HG03066 (cell line): ENCODE data around the gene NFE2L1.
"Not testable (repeated sequence)": the region's sequence is repeated elsewhere in the genome, so short reads cannot be mapped to it uniquely, and the experiment has no call there.

ENCODE experiments used
- ATAC-seq: cut with Tn5 transposase; IDR thresholded peaks from one replicate; pipeline ENCODE4 v1.9.1; 2021; ENCODE audit warnings: low read depth; ENCODE audit not compliant: unreplicated experiment

Gene NFE2L1

DNA sequence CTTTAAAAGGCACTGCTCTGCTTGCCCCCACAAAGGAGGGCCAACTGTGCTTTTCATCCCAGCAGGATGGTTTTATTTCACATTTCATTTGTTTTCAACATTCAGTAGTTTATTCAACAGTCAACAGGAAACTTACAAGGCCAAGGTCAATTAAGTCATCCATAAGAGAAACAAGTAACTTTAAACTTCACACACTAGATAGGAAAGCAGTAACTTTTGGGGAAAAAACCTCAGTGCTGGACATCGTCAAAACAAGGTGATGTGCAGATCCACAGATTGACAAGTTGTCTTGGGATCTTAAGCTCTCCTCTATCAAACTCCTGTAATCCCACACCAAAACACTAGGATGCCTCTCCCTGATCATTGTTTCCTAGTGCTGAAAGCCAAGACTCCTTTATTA, 18.5 kb downstream of the NFE2L1 start:
- ATAC-seq = no peak

DNA sequence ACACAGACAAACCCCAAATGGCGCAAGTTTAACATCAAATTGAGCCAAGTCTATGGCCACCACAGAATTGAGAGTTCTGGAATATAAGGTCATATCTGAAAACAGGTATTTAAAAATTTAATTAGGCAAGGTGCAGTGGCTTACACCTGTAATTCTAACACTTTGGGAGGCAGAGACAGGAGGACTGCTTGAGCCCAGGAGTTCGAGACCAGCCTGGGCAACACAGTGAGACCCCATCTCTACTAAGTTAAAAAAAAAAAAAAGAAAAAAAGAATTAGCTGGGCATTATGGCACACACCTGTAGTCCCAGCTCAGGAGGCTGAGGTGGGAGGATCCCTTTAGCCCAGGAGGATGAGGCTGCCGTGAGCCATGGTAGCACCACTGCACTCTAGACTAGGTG, 19.1 kb downstream of the NFE2L1 start:
- ATAC-seq = no peak

DNA sequence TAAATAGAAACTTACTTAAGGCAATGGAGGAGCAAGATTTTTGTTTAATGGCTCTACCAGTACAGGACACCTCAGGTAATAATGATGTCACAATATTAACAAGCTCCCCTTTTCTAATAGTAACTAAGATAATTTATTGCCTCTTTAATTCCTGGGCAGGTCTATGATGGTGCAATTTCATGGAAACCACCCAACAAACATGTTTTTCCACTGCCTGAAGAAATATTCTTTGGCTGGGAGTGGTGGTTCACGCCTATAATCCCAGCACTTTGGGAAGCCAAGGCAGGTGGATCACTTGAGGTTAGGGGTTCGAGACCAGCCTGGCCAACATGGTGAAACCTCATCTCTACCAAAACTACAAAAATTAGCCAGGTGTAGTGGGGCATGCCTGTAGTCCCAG, 19.6 kb downstream of the NFE2L1 start:
- ATAC-seq = not testable (repeated sequence)

DNA sequence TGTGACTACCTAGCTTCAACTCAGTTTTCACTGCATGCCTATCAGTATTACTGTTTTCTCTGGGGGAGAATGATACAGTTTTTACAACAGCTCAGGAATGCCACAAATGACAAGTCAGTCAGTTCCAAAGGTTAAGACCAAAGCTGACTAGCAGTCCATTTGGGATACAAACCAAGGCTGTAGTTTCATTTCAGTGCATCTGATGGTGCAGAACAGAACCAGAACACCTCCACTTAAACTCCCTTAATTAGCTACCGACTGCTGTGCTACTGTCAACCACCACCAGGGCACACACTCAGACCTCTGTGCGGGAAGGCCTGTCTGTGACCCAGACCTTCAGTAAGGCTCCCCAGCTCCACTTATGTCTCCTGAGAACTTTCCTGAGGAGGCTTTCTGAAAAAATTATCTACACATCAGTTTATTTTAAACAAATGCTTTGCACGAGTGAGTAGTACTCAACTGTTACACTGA, 20.4 kb downstream of the NFE2L1 start:
- no peak for ATAC-seq

DNA sequence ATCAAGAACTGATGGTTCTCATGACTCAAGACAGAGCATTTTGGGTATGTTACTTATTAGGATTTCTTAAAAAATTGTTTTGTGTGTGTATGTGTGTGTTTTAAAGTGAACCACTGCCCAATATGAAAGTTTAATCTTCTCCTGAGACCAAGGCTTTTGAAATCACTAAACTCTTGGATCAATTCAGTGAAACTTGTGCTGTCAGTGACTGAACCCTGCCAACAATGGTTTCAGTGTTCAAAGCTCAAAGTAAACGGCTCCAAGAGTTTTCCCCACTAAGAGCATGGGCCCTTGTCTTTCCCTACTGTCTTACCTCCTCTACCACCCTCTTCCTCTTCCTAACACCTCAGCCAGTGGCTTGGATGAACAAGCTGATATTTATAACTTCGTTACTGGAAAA, 22.0 kb downstream of the NFE2L1 start:
- ATAC-seq = no peak

DNA sequence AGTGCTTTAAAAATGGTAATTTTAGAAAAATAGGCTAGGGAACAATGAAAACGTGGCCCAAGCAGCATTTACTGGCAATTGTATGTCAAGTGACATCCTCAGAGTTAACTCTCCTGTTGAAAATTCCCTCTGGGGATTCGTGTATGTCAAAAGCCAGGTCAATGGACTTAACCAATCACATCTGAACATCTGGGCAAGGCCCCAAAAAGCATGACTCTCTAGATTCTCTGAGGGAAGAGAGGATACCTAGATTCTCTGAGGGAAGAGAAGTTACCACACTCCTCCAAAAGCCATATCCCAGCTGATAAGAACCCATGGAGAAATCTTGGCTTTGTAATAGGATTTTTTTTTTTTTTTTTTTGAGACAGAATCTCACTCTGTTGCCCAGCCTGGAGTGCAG, 23.5 kb downstream of the NFE2L1 start:
- no peak for ATAC-seq

DNA sequence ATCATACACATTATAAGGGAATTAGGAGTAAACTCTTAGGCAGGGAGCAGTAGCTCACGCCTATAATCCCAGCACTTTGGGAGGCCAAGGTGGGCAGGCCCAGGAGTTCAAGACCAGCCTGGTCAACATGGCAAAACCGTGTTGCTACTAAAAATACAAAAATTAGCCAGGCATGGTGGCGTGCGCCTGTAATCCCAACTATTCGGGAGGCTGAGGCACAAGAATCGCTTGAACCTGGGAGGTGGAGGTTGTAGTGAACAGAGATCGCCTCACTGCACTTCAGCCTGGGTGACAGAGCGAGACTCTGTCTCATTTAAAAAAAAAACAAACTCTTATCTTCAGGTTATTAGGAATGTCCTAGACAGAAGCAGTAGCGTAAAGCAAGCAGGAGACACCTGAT, 24.7 kb downstream of the NFE2L1 start:
- not testable (repeated sequence) for ATAC-seq

DNA sequence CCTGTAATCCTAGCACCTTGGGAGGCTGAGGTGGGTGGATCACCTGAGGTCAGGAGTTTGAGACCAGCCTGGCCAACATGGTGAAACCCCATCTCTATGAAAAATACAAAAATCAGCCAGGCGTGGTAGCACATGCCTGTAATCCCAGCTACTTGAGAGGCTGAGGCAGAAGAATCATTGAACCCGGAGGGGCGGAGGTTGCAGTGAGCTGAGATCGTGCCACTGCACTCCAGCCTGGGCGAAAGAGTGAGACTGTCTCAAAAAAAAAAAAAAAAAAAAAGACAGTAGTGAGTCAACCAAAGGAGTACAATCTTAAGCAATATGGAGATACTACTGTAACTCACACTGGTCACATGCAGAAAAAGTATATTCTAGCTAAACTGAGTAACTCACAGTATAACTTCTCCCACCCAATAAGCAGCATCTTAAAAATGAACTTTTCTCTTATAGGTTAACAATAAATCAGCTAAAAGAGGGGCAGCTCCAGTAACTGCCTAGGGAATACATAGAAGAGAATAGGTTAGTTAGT, 25.5 kb downstream of the NFE2L1 start:
- not testable (repeated sequence) for ATAC-seq

DNA sequence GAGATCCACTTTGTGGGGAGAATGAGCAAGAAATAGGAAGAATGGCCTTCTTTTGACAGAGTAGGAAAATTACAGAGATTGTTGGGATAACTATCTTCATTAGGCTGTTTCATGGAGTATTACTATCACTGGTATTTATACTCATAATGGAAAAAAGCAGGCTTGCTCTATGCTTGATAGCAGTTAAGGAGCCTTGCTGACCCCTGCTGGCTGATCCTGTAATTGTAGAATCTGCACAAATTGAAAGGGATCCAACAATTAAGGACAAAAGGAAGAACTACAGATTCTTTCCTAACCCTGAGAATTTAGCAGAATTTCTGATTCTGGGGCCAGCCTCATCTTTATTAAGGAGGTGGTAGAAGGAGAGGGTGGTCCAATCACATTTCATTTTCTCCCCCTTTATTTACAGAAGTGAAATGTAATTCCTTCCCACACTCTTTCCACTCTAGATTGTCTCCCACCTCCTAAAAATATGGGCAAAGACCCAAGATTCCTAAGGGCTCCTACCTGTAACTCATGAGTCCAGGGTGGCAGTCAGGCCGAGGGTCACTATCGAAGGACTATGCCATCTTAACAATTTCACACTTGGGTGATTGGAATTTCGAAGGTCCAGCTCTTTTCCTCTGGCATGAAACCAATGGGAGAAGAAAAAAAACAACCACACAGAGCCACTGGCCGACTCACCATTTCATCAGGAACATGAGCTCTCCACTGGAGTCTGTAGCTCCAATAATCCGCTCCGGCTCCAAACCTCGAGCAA, 26.3 kb downstream of the NFE2L1 start:
- ATAC-seq = no peak

DNA sequence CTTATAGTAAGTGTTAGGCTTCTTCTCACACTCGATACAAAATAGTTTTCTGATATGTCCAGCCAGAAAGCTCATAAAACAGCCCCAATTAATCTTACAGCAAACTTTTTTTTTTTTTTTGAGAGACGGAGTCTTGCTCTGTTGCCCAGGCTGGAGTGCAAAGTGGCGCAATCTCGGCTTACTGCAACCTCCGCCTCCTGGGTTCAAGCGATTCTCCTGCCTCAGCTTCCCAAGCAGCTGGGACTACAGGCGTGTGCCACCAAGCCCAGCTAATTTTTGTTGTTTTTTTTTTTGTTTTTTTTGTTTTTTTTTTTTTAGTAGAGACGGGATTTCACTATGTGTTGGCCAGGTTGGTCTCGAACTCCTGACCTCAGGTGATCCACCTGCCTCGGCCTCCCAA, 29.0 kb downstream of the NFE2L1 start:
- ATAC-seq = not testable (repeated sequence)

DNA sequence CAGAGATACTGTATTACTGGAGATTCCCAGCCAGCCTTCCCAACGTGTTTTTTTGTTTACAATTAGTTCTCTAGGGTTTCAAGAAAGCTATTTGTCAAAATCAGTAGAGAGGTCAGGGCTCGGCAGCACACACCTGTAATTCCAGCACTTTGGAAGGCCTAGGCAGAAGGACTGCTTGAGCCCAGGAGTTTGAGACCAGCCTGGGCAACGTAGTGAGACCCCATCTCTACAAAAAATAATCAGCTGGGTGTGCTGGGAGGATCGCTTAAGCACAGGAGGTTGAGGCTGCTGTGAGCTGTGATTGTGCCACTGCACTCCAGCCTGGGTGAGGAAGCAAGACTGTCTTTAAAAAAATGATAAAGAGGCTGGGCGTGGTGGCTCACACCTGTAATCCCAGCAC, 33.7 kb downstream of the NFE2L1 start:
- ATAC-seq = no peak

DNA sequence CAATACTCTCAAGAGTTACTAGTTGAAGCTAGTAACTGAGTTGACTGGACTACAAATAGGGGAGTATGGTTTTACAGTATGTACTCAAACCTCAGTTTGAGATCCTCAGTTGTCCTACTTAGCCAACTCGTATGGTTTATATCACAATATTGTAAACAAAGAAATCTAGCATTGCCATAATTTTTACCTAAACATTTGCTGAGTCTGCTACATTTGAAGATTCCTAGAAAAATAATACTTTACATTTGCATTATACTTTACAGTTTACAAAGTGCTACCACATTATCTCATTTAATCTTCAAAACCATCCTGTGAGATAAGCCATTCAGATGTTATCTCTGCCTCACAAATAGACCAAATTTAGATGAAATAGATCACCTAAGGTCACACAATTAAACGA, 36.8 kb downstream of the NFE2L1 start:
- ATAC-seq = no peak

DNA sequence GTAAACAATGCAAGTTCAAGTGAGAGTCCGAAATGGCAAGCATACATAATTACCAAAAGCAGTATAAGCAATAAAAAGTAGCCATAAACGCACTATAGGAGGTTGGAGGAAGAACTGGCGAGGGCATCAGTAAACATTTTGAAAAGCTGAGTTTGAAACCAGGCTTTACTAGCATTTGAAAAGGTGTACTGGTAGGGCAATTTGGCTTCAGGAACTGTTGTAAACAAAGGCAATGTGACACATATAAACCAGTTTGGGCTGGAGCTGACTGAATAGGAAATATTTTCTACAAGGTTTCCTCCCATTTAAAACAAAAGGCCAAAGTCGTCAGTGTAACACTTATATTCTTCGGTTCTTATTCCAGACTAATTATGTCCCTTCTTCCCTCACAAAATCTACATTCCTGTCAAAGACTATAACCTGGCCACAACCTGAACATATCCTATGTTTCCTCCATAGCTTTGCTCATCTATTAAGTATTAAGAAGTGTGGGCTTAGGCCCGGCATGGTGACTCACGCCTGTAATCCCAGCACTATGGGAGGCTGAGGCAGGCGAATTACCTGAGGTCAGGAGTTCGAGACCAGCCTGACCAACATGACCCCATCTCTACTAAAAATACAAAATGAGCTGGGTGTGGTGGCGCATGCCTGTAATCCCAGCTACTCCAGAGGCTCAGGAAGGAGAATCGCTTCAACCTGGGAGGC, 45.3 kb downstream of the NFE2L1 start:
- ATAC-seq = no peak

DNA sequence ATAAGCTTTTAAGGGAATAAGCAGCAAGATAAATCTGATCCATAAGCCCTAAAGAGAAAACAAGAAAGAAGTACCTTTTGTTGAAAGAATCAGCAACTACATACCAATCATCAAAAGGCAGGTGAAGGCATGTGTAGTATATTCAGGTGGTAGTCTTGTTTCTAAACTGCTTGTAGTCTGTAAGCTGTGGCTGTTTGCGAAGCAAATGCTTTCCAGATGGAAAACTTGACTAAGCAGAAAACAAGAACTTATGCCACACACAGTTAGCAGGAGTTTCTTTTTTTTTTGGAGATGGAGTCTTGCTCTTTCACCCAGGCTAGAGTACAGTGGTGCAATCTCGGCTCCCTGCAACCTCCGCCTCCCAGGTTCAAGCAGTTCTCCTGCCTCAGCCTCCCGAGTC, 47.5 kb downstream of the NFE2L1 start:
- no peak for ATAC-seq

DNA sequence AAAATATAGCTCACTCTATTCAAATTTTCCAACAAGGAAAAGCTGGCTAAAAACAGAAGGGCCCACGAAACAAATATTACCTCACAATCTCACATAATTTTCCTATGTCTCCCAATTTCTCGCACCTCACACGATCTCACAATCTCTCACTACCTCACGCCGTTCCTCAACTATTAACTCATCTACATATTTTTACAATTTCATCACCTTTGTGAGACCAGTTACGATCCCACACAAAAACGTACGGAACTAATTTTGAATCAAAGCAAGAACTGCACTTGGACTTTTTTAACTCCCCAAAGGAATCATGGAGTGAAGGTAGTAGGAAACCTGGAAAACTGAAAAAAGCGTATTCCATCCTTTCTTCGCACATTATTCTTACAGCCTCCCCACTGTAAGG, 52.0 kb downstream of the NFE2L1 start:
- ATAC-seq = no peak

DNA sequence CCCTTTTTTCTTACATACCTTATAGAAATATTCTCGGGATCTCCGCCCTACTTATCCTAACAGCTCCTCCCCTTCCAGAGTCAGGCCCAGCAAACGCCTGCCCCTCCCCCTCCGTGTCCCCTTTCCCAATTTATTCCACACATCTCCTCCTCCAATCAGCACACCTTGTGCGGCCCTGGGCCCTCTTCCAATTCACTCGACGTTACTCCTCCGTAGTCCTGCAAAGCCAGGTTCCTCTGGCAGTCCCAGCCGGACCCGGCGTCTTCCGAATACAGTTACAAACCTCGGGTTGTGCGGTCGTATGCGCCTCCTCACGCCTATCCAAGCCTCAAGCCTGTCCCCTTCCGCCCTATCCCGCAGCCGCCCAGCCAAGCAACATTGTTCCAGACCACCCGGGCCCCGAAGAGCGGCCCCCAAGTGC, 52.4 kb downstream of the NFE2L1 start:
- ATAC-seq = no peak

DNA sequence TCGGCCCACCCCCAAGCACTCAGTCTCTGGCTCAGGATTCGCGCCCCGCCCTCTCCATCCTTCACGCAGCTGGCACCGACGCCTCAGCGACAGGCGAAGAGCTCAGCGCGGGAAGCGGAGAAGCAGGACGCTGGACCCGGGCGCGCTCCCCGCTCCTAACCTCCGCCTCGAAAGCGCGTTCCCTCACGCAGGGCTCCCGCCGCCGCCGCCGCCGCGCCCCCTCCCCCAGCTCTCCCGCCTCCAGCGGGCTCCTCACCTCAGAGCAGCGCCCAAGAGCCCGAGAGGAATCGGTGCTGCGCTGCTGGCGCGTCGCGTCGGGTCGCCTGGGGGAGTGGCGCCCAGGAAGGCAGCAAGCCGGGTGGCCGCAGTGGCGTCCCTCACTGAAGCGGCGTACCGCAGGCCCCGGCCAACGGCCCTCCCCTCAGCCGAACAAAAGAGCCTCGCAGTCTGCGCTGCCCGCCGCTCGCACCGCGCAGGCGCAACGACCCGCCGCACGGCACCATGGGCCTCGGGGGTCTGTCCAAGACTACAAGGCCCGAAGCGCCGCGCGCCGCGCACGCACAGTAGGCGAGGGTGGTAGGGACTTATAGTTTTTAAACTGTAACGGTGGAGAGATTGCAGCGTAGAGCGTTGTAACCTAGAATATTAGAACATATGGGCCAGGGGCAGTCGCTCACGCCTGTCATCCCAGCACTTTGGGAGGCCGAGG, 53.0 kb downstream of the NFE2L1 start, which contains the start of gene CBX1:
Gene CBX1 (minus strand): TSS at position 467 of the 709 bp plus-strand sequence. CDS start 24,474 bp downstream, outside the sequence.
- peak; percentile 81 for ATAC-seq

DNA sequence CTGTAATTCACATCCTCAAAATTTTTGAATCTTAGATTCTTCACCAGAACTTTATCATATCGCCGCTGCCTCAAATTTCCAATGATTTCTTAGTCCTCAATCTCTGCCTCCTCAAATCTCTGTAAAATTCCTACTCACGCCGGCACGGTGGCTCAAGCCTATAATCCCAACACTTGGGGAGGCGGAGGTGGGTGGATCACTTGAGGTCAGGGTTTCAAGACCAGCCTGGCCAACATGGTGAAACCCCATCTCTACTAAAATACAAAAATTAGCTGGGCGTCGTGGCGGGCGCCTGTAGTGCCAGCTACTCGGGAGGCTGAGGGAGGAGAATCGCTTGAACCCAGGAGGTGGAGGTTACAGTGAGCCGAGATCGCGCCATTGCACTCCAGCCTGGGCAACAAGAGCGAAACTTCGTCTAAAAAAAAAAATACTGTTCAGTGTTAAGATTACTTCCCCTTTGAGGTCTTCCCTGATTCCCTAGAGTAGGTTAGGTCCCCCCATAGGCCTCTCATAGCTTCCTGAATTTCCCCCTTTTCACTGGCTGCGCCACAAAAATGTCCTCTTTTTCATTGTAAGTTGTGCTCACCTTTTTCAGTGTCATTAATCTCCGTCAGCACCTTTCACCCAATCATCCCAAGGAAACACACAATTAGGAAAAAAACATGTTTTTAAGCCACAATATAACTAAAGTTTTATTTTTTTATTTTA, 54.0 kb downstream of the NFE2L1 start:
- ATAC-seq = no peak

DNA sequence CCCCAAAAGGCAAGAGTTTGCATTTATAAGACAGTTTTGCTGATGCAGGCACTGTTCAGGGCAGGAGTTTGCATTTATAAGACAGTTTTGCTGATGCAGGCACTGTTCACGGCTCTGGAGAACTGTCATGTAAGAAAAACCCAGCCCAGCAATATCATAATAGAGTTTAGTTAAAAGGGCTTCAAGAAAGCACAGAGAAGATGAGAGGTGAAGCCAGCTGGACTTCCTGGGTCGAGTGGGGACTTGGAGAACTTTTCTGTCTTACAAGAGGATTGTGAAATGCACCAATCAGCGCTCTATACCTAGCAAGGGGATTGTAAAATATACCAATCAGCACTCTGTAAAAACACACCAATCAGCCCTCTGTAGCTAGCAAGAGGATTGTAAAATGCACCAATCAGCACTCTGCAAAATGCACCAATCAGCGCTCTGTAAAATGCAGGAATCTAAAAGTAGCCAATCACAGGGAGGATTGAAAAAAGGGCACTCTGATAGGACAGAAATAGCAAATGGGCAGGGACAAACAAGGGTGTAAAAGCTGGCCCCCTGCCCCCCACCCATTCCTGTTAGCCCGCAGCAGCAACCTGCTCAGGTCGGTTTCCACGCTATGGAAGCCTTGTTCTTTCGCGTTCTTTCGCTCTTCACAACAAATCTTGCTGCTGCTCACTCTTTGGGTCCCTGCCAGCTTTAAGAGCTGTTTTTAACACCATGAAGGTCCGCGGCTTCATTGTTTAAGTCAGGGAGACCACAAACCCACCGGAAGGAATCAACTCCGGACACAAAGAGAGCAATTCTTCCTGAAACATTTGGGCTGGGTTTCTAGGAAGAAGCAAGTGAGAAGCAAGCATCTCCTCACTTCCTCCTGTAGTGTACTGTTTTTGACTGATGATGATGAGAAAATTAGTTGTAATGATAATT, 54.9 kb downstream of the NFE2L1 start:
- ATAC-seq = no peak
